Uterus (tissue), 2 donors: ENCODE measurements around the gene NTSR1.

ENCODE experiments used
- CTCF ChIP-seq, 4 experiments: fragments of 200-600 bp in 2 of 4; fragments of 450-650 bp in 2 of 4; sonication (generic) in 2 of 4; IDR thresholded peaks; one replicate each; pipeline ENCODE4 v1.5.1; 2016 to 2019; ENCODE audit warnings: antibody characterized with exemption in 4 of 4, mild to moderate bottlenecking in 2 of 4, moderate library complexity in 1 of 4
- POLR2A ChIP-seq, 2 donors: fragments of 450-650 bp; IDR thresholded peaks; one replicate each; pipeline ENCODE4 v1.6.1; 2016; ENCODE audit warnings: antibody characterized with exemption in 2 of 2, mild to moderate bottlenecking in 1 of 2, moderate library complexity in 1 of 2

GRCh38 chr20:62776035-62776691 lies 67.5 kb downstream of the NTSR1 start:
- TF ChIP-seq POLR2A (IDR thresholded peaks at IDR 0.05) (no peak), CTCF (IDR thresholded peaks at IDR 0.05) (no peak)
